Adrenal gland (tissue), 5 donors: ENCODE data around the gene S100A5.

Source experiments
- POLR2A ChIP-seq, 2 donors: fragments of 450-650 bp; IDR thresholded peaks; one replicate each; pipeline ENCODE4 v1.6.1; 2017; ENCODE audit warnings: antibody characterized with exemption in 2 of 2, mild to moderate bottlenecking in 2 of 2, moderate library complexity in 1 of 2
- TF ChIP-seq, protein P1 (sequence below), 6 experiments: fragments of 450-650 bp in 4 of 6; fragments of 200-600 bp in 2 of 6; sonication (generic) in 1 of 6; IDR thresholded peaks; 1 replicate in 5 of 6; 2 replicates in 1 of 6; pipeline versions ENCODE4 v1.5.1 to v1.8.0; 2016 to 2021; ENCODE audit warnings: antibody characterized with exemption in 6 of 6, mild to moderate bottlenecking in 2 of 6, moderate library complexity in 1 of 6
- donor health status: DM: no; HTN: no; CAD: no.

DNA sequence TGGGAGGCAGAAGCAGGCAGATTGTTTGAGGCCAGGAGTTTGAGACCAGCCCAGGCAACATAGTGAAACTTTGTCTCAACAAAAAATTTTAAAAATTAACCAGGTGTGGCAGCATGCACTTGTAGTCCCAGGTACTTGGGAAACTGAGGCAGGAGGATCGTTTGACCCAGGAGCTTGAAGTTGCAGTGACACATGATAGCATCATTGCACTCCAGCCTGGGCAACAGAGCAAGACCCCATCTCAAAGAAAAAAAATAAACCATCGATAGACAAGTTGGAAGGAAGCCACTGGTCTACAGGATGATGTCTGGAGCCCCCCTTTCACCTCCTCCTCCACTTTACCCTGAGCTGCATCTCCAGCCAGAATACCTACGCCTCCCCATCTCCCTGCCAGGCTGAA is 21.5 kb downstream of the S100A5 start:
- TF ChIP-seq, protein P1, sequence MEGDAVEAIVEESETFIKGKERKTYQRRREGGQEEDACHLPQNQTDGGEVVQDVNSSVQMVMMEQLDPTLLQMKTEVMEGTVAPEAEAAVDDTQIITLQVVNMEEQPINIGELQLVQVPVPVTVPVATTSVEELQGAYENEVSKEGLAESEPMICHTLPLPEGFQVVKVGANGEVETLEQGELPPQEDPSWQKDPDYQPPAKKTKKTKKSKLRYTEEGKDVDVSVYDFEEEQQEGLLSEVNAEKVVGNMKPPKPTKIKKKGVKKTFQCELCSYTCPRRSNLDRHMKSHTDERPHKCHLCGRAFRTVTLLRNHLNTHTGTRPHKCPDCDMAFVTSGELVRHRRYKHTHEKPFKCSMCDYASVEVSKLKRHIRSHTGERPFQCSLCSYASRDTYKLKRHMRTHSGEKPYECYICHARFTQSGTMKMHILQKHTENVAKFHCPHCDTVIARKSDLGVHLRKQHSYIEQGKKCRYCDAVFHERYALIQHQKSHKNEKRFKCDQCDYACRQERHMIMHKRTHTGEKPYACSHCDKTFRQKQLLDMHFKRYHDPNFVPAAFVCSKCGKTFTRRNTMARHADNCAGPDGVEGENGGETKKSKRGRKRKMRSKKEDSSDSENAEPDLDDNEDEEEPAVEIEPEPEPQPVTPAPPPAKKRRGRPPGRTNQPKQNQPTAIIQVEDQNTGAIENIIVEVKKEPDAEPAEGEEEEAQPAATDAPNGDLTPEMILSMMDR (IDR thresholded peaks at IDR 0.05), result no peak
- no peak for TF ChIP-seq POLR2A (IDR thresholded peaks at IDR 0.05)
